ENCODE measurements around the gene BOK. TPM values are rescaled to one million over a fixed set of nuclear protein-coding genes. Genes with fewer than 3 reads are reported as not detected.

Gene BOK
- total and polyA plus RNA-seq, 9 of the 15 experiments (the other 6 are each of a cell fraction or from before 2014, with no cell fraction given), result 0.03 to 3.3 (median 2.0) TPM; not detected in 1

DNA sequence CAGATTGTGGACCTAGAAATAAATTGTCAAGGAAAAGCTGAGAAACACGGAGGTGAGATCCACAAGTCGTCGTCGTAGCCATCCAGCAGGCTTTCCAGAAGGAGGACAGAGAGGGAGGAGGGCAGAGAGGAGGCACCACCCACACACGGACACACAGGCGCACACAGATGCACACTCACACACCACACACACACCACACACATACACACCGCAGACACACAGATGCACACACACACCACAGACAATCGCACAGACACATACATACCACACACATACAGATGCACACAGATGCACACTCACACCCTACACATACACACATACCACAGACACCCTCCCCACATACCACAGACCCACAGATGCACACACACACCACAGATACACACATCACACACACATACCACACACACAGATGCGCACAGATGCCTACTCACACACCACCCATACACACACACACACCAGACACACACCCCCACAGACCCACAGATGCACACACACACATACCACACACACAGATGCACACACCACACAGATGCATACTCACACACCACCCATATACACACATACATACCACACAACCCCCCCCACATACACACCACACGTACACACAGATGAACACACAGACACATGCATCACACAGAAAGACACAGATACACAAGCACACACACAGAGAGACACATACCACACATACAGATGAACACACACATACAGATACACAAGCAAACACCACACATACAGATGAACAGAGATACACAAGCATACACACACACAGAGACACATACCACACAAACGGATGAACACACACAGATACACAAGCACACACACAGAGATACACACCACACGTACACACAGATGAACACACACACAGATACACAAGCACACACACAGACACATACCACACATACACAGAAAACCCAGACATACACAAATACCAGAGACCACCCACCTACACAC, 12.7 kb upstream of the BOK start (continued):
- TF ChIP-seq POLR2H (tag; IDR thresholded peaks at IDR 0.05; ENCODE audit: low read depth), result no peak
- peak; percentile 24 for TF ChIP-seq PHF20 (IDR thresholded peaks at IDR 0.05; ENCODE audit: partially characterized antibody)
- TF ChIP-seq MIER1 (IDR thresholded peaks at IDR 0.05; ENCODE audit: low read depth), result peak; percentile 23; the same call in 1 of the 2 replicates
- 0 out of 4 replicates have a peak, but pooled peaks of 1 of the 2 experiments have one; percentile 13 for TF ChIP-seq FOXK2 (conservative IDR thresholded peaks at IDR 0.05 in 1 of 2, IDR thresholded peaks at IDR 0.05 in 1 of 2; ENCODE audit: low read depth in 2 of 2)
- peak; percentile 6; the same call in 1 of the 2 replicates for TF ChIP-seq HBP1 (CRISPR knock-in tag; IDR thresholded peaks at IDR 0.05)

GRCh38 chr2:241546771-241547498, 11.6 kb upstream of the BOK start:
- no peak overlapping the region for H3K4me2 ChIP-seq (ENCODE audit: insufficient read depth, low read length)
- no peak overlapping the region for H3K4me3 ChIP-seq
- intact Hi-C loops (cut with micrococcal nuclease), result no loop called here
- in situ Hi-C loops (cut with MboI), result no loop called here
- H3K9me3 ChIP-seq (replicated peaks; ENCODE audit: control insufficient read depth, insufficient read depth, low read depth, low read length), result no peaks in the 10 kb centered on the region
- no peaks in the 10 kb centered on the region for H3K36me3 ChIP-seq (ENCODE audit: control insufficient read depth, insufficient read depth, low read length)
- H3K27me3 ChIP-seq (ENCODE audit: control insufficient read depth in 2 of 2, insufficient read depth in 2 of 2, low read length in 2 of 2), result peaks cover 0 to 19% of the 10 kb centered on the region in 2 experiments; a peak in 2 of 5 replicates
- H3K4me1 ChIP-seq (replicated peaks in 1 of 2; ENCODE audit: control insufficient read depth in 2 of 2, insufficient read depth in 2 of 2, low read length in 2 of 2), result peaks cover 27 to 53% of the 10 kb centered on the region in 2 experiments
- no peak for ATAC-seq
- 29% methylated on average over 13 of the region's 25 CpGs for WGBS (ENCODE audit: insufficient coverage, low coverage, missing lambda C conversion rate)
- H2AFZ ChIP-seq (ENCODE audit: low read depth, low read length), result no peak overlapping the region
- H3K27ac ChIP-seq (ENCODE audit: extremely low read depth, low read depth, low read length), result no peak overlapping the region
- no peaks in the 10 kb centered on the region for H3K79me2 ChIP-seq (ENCODE audit: control insufficient read depth, insufficient read depth, low read length)
- POLR2A ChIA-PET, result no interaction called here
- peak in 1 of 4 experiments; percentile 33 for DNase-seq (ENCODE audit: extremely low read depth in 1 of 4, low spot score in 3 of 4)
- peak overlapping the region in 1 of 2 experiments; percentile 27; a peak in 1 of 4 replicates for H3K9ac ChIP-seq (ENCODE audit: insufficient read depth in 1 of 2, low read depth in 2 of 2, low read length in 2 of 2)
- no peak for FAIRE-seq
- CTCF ChIA-PET (ENCODE audit: low intra/inter-chr PET ratio), result no interaction called here
- H3K9me1 ChIP-seq (ENCODE audit: control insufficient read depth, insufficient read depth, low read length), result no peaks in the 10 kb centered on the region
- H4K20me1 ChIP-seq (replicated peaks; ENCODE audit: control insufficient read depth, insufficient read depth, low read length), result no peaks in the 10 kb centered on the region
- no TSS peak for BruUV-seq (replicated peaks)
- no peak for TF ChIP-seq CREBBP (IDR thresholded peaks at IDR 0.05; ENCODE audit: low read depth, low read length)
- no peak for TF ChIP-seq NR2C2 (CRISPR knock-in tag; IDR thresholded peaks at IDR 0.05)
- TF ChIP-seq NR2C2 (tag; IDR thresholded peaks at IDR 0.05), result peak; percentile 25; the same call in 1 of the 2 replicates
- TF ChIP-seq NR2C1 (IDR thresholded peaks at IDR 0.05), result no peak
- peak; percentile 54; the same call in 1 of the 2 replicates for TF ChIP-seq NR2C1 (tag; IDR thresholded peaks at IDR 0.05)
- TF ChIP-seq MYNN (IDR thresholded peaks at IDR 0.05), result no peak
- no peak for TF ChIP-seq MYNN (CRISPR knock-in tag; IDR thresholded peaks at IDR 0.05)
- TF ChIP-seq, protein P1, sequence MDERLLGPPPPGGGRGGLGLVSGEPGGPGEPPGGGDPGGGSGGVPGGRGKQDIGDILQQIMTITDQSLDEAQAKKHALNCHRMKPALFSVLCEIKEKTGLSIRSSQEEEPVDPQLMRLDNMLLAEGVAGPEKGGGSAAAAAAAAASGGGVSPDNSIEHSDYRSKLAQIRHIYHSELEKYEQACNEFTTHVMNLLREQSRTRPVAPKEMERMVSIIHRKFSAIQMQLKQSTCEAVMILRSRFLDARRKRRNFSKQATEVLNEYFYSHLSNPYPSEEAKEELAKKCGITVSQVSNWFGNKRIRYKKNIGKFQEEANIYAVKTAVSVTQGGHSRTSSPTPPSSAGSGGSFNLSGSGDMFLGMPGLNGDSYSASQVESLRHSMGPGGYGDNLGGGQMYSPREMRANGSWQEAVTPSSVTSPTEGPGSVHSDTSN (CRISPR knock-in tag; IDR thresholded peaks at IDR 0.05; ENCODE audit: low read depth), result no peak
- TF ChIP-seq, protein P1 (tag; conservative IDR thresholded peaks at IDR 0.05; ENCODE audit: low read depth), result peak; percentile 33; the same call in 1 of the 2 replicates
- 0 out of 2 replicates have a peak, but pooled peaks have one; percentile 6 for TF ChIP-seq TEAD2 (tag; IDR thresholded peaks at IDR 0.05)
- no peak for TF ChIP-seq POLR2AphosphoS2 (IDR thresholded peaks at IDR 0.05; ENCODE audit: low read length)

Measured in K562 (cell line).